Mucosa of rectum (tissue), 2 donors: ENCODE measurements around the gene LGALS4.
"Not testable (repeated sequence)": the region's sequence is repeated elsewhere in the genome, so short reads cannot be mapped to it uniquely, and the experiment has no call there.

Experiments
- H3K27ac ChIP-seq, 2 donors: one replicate each; pipeline ENCODE4 v1.7.0; 2013; ENCODE audit warnings: inconsistent platforms in 2 of 2, low read depth in 2 of 2, low read length in 2 of 2
- H3K27me3 ChIP-seq, 2 donors: one replicate each; pipeline ENCODE4 v1.7.0; 2013; ENCODE audit warnings: low read length in 2 of 2; ENCODE audit not compliant: control insufficient read depth in 2 of 2, insufficient read depth in 2 of 2
- H3K36me3 ChIP-seq, 2 donors: one replicate each; pipeline ENCODE4 v1.7.0; 2013; ENCODE audit warnings: low read length in 2 of 2; ENCODE audit not compliant: control insufficient read depth in 2 of 2, insufficient read depth in 2 of 2
- H3K4me1 ChIP-seq, 2 donors: one replicate each; pipeline ENCODE4 v1.7.0; 2013; ENCODE audit warnings: low read length in 2 of 2, mild to moderate bottlenecking in 1 of 2; ENCODE audit not compliant: control insufficient read depth in 2 of 2, insufficient read depth in 2 of 2
- H3K4me3 ChIP-seq, 2 donors: one replicate each; pipeline ENCODE4 v1.7.0; 2013; ENCODE audit warnings: low read length in 2 of 2
- H3K9ac ChIP-seq, 2 donors: one replicate each; pipeline ENCODE4 v1.7.0; 2013; ENCODE audit warnings: low read length in 2 of 2, low read depth in 1 of 2, mild to moderate bottlenecking in 1 of 2
- H3K9me3 ChIP-seq, 2 donors: one replicate each; pipeline ENCODE4 v1.7.0; 2013; ENCODE audit warnings: low read length in 2 of 2; ENCODE audit not compliant: control insufficient read depth in 2 of 2
- donor health status: healthy.
- donor health status: Normal muscosa, but diverticular disease.

The LGALS4 gene

GRCh38 chr19:38761884-38762389 is 50.8 kb downstream of the LGALS4 start:
- H3K4me3 ChIP-seq, H3K4me1 ChIP-seq, H3K9me3 ChIP-seq, H3K36me3 ChIP-seq, H3K27me3 ChIP-seq, H3K27ac ChIP-seq, H3K9ac ChIP-seq: not testable (repeated sequence)

- not testable (repeated sequence) for H3K9ac ChIP-seq, H3K27me3 ChIP-seq, H3K4me1 ChIP-seq, H3K9me3 ChIP-seq, H3K27ac ChIP-seq, H3K4me3 ChIP-seq, H3K36me3 ChIP-seq
Observed at GRCh38 chr19:38760805-38761517, 51.8 kb downstream of the LGALS4 start.

- H3K4me3 ChIP-seq, result peak overlapping the region in 1 of 2 donors; percentile 9
- H3K9ac ChIP-seq, result peak overlapping the region in 1 of 2 donors; percentile 12
- H3K36me3 ChIP-seq, result no peaks in the 10 kb centered on the region
- H3K9me3 ChIP-seq, result no peaks in the 10 kb centered on the region
- peak overlapping the region; percentile 59 to 69 for H3K27ac ChIP-seq
- no peaks in the 10 kb centered on the region for H3K27me3 ChIP-seq
- H3K4me1 ChIP-seq, result peaks cover 0 to 5% of the 10 kb centered on the region in 2 donors
Observed at GRCh38 chr19:38759590-38760003, 53.1 kb downstream of the LGALS4 start.

- not testable (repeated sequence) for H3K9ac ChIP-seq
Observed at GRCh38 chr19:38754196-38754595, 58.5 kb downstream of the LGALS4 start.

GRCh38 chr19:38753783-38754182 is 59.0 kb downstream of the LGALS4 start:
- not testable (repeated sequence) for H3K36me3 ChIP-seq, H3K9ac ChIP-seq, H3K27ac ChIP-seq, H3K9me3 ChIP-seq, H3K4me3 ChIP-seq, H3K4me1 ChIP-seq, H3K27me3 ChIP-seq

More at GRCh38 chr19:38754196-38754595, 58.5 kb downstream of the LGALS4 start:
- H3K4me3 ChIP-seq, H3K9me3 ChIP-seq, H3K36me3 ChIP-seq, H3K27me3 ChIP-seq, H3K4me1 ChIP-seq, H3K27ac ChIP-seq: not testable (repeated sequence)
